Neural progenitor cell (in vitro differentiated cells): ENCODE results near the gene NSD1.

Experiments
- EZH2 ChIP-seq: fragments of 200-600 bp; sonication (generic); IDR thresholded peaks from 2 replicates; pipeline ENCODE4 v1.6.1; 2017; ENCODE audit warnings: antibody characterized with exemption, mild to moderate bottlenecking, moderate library complexity
- EZH2phosphoT487 ChIP-seq: fragments of 200-600 bp; sonication (generic); IDR thresholded peaks from 2 replicates; pipeline ENCODE4 v1.6.1; 2017; ENCODE audit warnings: antibody characterized with exemption
- TF ChIP-seq, protein P1 (sequence below): fragments of 200-600 bp; sonication (generic); IDR thresholded peaks from 2 replicates; pipeline ENCODE4 v1.5.1; 2017; ENCODE audit warnings: antibody characterized with exemption, mild to moderate bottlenecking

DNA sequence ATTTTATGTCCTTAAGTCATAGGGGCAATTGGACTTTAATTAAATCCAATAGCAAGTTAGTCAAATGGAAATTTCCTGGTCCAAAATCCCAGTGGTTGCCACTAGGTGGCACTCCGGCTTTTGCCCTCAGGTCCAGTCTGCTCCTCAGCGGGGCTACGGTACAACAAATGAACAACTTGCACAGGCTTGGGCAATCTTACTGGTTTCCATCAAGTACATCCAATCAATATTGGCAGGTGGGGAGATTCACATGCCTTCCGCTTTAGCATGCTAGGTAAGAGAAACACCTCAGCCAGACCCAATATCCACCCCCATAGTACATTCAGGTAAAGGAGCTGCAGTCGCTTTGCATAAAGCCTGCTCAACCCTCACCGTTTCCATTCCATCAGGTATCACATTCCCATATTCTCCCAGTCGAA lies 184.4 kb downstream of the NSD1 start:
- TF ChIP-seq EZH2 = no peak
- TF ChIP-seq, protein P1, sequence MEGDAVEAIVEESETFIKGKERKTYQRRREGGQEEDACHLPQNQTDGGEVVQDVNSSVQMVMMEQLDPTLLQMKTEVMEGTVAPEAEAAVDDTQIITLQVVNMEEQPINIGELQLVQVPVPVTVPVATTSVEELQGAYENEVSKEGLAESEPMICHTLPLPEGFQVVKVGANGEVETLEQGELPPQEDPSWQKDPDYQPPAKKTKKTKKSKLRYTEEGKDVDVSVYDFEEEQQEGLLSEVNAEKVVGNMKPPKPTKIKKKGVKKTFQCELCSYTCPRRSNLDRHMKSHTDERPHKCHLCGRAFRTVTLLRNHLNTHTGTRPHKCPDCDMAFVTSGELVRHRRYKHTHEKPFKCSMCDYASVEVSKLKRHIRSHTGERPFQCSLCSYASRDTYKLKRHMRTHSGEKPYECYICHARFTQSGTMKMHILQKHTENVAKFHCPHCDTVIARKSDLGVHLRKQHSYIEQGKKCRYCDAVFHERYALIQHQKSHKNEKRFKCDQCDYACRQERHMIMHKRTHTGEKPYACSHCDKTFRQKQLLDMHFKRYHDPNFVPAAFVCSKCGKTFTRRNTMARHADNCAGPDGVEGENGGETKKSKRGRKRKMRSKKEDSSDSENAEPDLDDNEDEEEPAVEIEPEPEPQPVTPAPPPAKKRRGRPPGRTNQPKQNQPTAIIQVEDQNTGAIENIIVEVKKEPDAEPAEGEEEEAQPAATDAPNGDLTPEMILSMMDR = peak; percentile 95
- TF ChIP-seq EZH2phosphoT487 = no peak
